Measurements from ENCODE around the gene MXD4.

The MXD4 gene

GRCh38 chr4:2300431-2301224 lies 38.7 kb upstream of the MXD4 start:
- no peaks in the 10 kb centered on the region for H3K36me3 ChIP-seq (replicated peaks)
- DNase-seq: no peak
- H3K4me3 ChIP-seq (ENCODE audit: low read depth, low read length): no peak overlapping the region
- H3K27ac ChIP-seq: no peak overlapping the region
- TF ChIP-seq CTCF (IDR thresholded peaks at IDR 0.05; ENCODE audit: low read depth, low read length, missing control alignments): no peak
- no peaks in the 10 kb centered on the region for H3K27me3 ChIP-seq (replicated peaks)
- in situ Hi-C loops (cut with HindIII; ENCODE audit: low pct_ligation_motif_present, low sequenced_read_pairs): no loop called here

- in situ Hi-C loops (cut with HindIII; ENCODE audit: low pct_ligation_motif_present, low sequenced_read_pairs): no loop called here
- DNase-seq: no peak
- no peak overlapping the region for H3K27ac ChIP-seq
- H3K4me3 ChIP-seq (ENCODE audit: low read depth, low read length): no peak overlapping the region
- H3K27me3 ChIP-seq (replicated peaks): no peaks in the 10 kb centered on the region
- no peaks in the 10 kb centered on the region for H3K36me3 ChIP-seq (replicated peaks)
- no peak for TF ChIP-seq CTCF (IDR thresholded peaks at IDR 0.05; ENCODE audit: low read depth, low read length, missing control alignments)
Measured at GRCh38 chr4:2299794-2300193, 37.9 kb upstream of the MXD4 start.

GRCh38 chr4:2298532-2298991 lies 36.7 kb upstream of the MXD4 start:
- DNase-seq: no peak
- Histone ChIP-seq H3K27ac (no peak overlapping the region), H3K4me3 (ENCODE audit: low read depth, low read length) (no peak overlapping the region), H3K36me3 (replicated peaks) (no peaks in the 10 kb centered on the region), H3K27me3 (replicated peaks) (no peaks in the 10 kb centered on the region)
- TF ChIP-seq CTCF (IDR thresholded peaks at IDR 0.05; ENCODE audit: low read depth, low read length, missing control alignments): no peak
- in situ Hi-C loops (cut with HindIII; ENCODE audit: low pct_ligation_motif_present, low sequenced_read_pairs): no loop called here

GRCh38 chr4:2297606-2298531 lies 36.0 kb upstream of the MXD4 start:
- Histone ChIP-seq H3K27me3 (replicated peaks) (no peaks in the 10 kb centered on the region), H3K4me3 (ENCODE audit: low read depth, low read length) (no peak overlapping the region), H3K27ac (no peak overlapping the region)

More at GRCh38 chr4:2297606-2298531, 36.0 kb upstream of the MXD4 start:
- DNase-seq: no peak
- in situ Hi-C loops (cut with HindIII; ENCODE audit: low pct_ligation_motif_present, low sequenced_read_pairs): no loop called here
- no peak for TF ChIP-seq CTCF (IDR thresholded peaks at IDR 0.05; ENCODE audit: low read depth, low read length, missing control alignments)
- no peaks in the 10 kb centered on the region for H3K36me3 ChIP-seq (replicated peaks)

Data from brain microvascular endothelial cell (primary cell).